Liver (tissue), 9 donors: ENCODE data around the gene MYH14. TPM values are rescaled to one million over a fixed set of nuclear protein-coding genes. Genes with fewer than 3 reads are reported as not detected.

Source experiments
- DNase-seq: peaks from one replicate; pipeline ENCODE4 v3.0.0-alpha.2; 2017; ENCODE audit warnings: low spot score
- H3K27ac ChIP-seq, 2 donors: one replicate each; pipeline ENCODE4 v1.7.0; 2013; ENCODE audit warnings: inconsistent platforms in 2 of 2, low read length in 2 of 2, control low read depth in 1 of 2, low read depth in 1 of 2, mild to moderate bottlenecking in 1 of 2
- H3K27me3 ChIP-seq, 4 donors: one replicate each; pipeline versions ENCODE4 v1.6.1 to v1.7.0; 2013; ENCODE audit warnings: low read length in 3 of 4, inconsistent platforms in 1 of 4, mild to moderate bottlenecking in 1 of 4, moderate library complexity in 1 of 4; ENCODE audit not compliant: control insufficient read depth in 4 of 4, insufficient read depth in 4 of 4
- H3K36me3 ChIP-seq, 4 donors: one replicate each; pipeline versions ENCODE4 v1.6.1 to v1.7.0; 2013; ENCODE audit warnings: low read length in 3 of 4, mild to moderate bottlenecking in 3 of 4, low read depth in 1 of 4, moderate library complexity in 1 of 4; ENCODE audit not compliant: control insufficient read depth in 4 of 4, insufficient read depth in 3 of 4
- H3K4me1 ChIP-seq, 4 donors: one replicate each; pipeline versions ENCODE4 v1.6.1 to v1.7.0; 2013; ENCODE audit warnings: low read length in 3 of 4, mild to moderate bottlenecking in 3 of 4, moderate library complexity in 1 of 4; ENCODE audit not compliant: control insufficient read depth in 4 of 4, insufficient read depth in 4 of 4
- H3K4me3 ChIP-seq, 3 donors: one replicate each; pipeline versions ENCODE4 v1.6.1 to v1.7.0; 2013; ENCODE audit warnings: low read length in 3 of 3, control low read depth in 1 of 3, low read depth in 1 of 3, mild to moderate bottlenecking in 1 of 3
- H3K9ac ChIP-seq, 2 donors: one replicate each; pipeline ENCODE4 v1.7.0; 2013; ENCODE audit warnings: low read length in 2 of 2, mild to moderate bottlenecking in 2 of 2, moderate library complexity in 2 of 2, control low read depth in 1 of 2, low read depth in 1 of 2
- H3K9me3 ChIP-seq, 4 donors: one replicate each; pipeline versions ENCODE4 v1.6.1 to v1.7.0; 2013; ENCODE audit warnings: low read length in 3 of 4; ENCODE audit not compliant: control insufficient read depth in 4 of 4
- ATF3 ChIP-seq: IDR thresholded peaks from 2 replicates; pipeline ENCODE4 v1.6.1; 2016; ENCODE audit warnings: antibody characterized with exemption
- CTCF ChIP-seq: fragments of 150-350 bp; IDR thresholded peaks from 2 replicates; pipeline ENCODE4 v1.5.1; 2017; ENCODE audit warnings: improper control_type of control experiment, low read depth, low read length; ENCODE audit not compliant: missing input control
- EGR1 ChIP-seq, 2 donors: IDR thresholded peaks; 2 replicates each; pipeline ENCODE4 v1.6.1; 2016 to 2018; ENCODE audit warnings: antibody characterized with exemption in 2 of 2, low read depth in 2 of 2
- FOXA1 ChIP-seq: IDR thresholded peaks from 2 replicates; pipeline ENCODE4 v1.6.1; 2016; ENCODE audit warnings: antibody characterized with exemption
- FOXA2 ChIP-seq: IDR thresholded peaks from 2 replicates; pipeline ENCODE4 v1.6.1; 2016; ENCODE audit warnings: antibody characterized with exemption
- GABPA ChIP-seq, 2 donors: IDR thresholded peaks in 1 of 2; conservative IDR thresholded peaks in 1 of 2; 2 replicates each; pipeline ENCODE4 v1.6.1; 2016; ENCODE audit warnings: antibody characterized with exemption in 2 of 2, mild to moderate bottlenecking in 1 of 2, moderate library complexity in 1 of 2
- HNF4A ChIP-seq, 2 donors: conservative IDR thresholded peaks; 2 replicates each; pipeline ENCODE4 v1.6.1; 2016; ENCODE audit warnings: antibody characterized with exemption in 2 of 2, mild to moderate bottlenecking in 2 of 2
- HNF4G ChIP-seq: IDR thresholded peaks from 2 replicates; pipeline ENCODE4 v1.6.1; 2016; ENCODE audit warnings: antibody characterized with exemption
- JUND ChIP-seq, 2 donors: IDR thresholded peaks; 2 replicates each; pipeline ENCODE4 v1.6.1; 2016; ENCODE audit warnings: antibody characterized with exemption in 2 of 2
- MAX ChIP-seq: IDR thresholded peaks from 2 replicates; pipeline ENCODE4 v1.6.1; 2016; ENCODE audit warnings: antibody characterized with exemption
- NR2F2 ChIP-seq: IDR thresholded peaks from 2 replicates; pipeline ENCODE4 v1.6.1; 2016; ENCODE audit warnings: antibody characterized with exemption
- RAD21 ChIP-seq, 2 donors: IDR thresholded peaks; 2 replicates each; pipeline ENCODE4 v1.6.1; 2016; ENCODE audit warnings: antibody characterized with exemption in 2 of 2, mild to moderate bottlenecking in 2 of 2
- REST ChIP-seq: IDR thresholded peaks from 2 replicates; pipeline ENCODE4 v1.6.1; 2016; ENCODE audit warnings: antibody characterized with exemption, mild to moderate bottlenecking
- RXRA ChIP-seq, 2 donors: IDR thresholded peaks; 2 replicates each; pipeline ENCODE4 v1.6.1; 2017 to 2018; ENCODE audit warnings: antibody characterized with exemption in 2 of 2, mild to moderate bottlenecking in 1 of 2
- SP1 ChIP-seq: IDR thresholded peaks from 2 replicates; pipeline ENCODE4 v1.6.1; 2018; ENCODE audit warnings: antibody characterized with exemption, mild to moderate bottlenecking
- TAF1 ChIP-seq: conservative IDR thresholded peaks from 2 replicates; pipeline ENCODE4 v1.6.1; 2016; ENCODE audit warnings: antibody characterized with exemption, mild to moderate bottlenecking
- YY1 ChIP-seq: IDR thresholded peaks from 2 replicates; pipeline ENCODE4 v1.6.1; 2016; ENCODE audit warnings: antibody characterized with exemption, mild to moderate bottlenecking
- WGBS: extraction: QIAGEN DNeasy Blood & Tissue Kit; methylation state at CpG from one replicate; pipeline ENCODE4 v1.1.7; 2013; 5-methylcytosine and 5-hydroxymethylcytosine counted together
- polyA plus RNA-seq, 2 donors: library from polyadenylated mRNA; stranded (reverse) in 1 of 2; unstranded in 1 of 2; fragments of 200-250 nt in 1 of 2; fragments of >200 nt in 1 of 2; fragmentation: Nextera tagmentation in 1 of 2; extraction: Ambion mirVana in 1 of 2; gene quantifications; one replicate each; pipeline versions ENCODE4 v1.2.1 to v1.2.3, GENCODE V29; 2013 to 2015
- total RNA-seq, 2 donors: library from RNA; depleted of rRNA; stranded (reverse); fragments of >200 nt; gene quantifications; one replicate each; pipeline ENCODE4 v1.2.3, GENCODE V29; 2014
- TF ChIP-seq, protein P1 (sequence below): IDR thresholded peaks from 2 replicates; pipeline ENCODE4 v1.6.1; 2016; ENCODE audit warnings: antibody characterized with exemption
- donor health status: healthy.
- donor health status: healthy.
- donor health status: healthy.
- donor health status: healthy.
- donor health status: healthy.

Gene MYH14
- total and polyA plus RNA-seq, 4 donors: 12.4 to 37.5 (median 25.5) TPM

DNA sequence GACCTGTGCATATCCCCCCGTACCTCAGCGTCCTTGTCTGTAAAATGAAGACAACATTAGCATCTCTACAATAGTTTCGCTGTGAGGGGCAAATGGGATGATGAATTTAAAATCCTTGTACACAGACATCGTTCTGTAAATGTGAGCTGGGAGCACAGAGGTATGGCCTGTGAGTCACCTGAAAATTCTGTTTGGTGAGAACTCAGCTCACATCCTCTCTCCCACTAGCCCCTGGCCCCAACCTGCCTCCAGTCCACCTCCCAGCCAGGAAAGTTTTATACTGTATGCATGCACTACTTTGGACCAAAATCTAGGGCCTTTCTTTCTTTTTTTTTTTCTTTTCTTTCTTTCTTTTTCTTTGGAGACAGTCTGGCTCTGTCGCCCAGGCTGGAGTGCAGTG, 31.7 kb upstream of the MYH14 start:
- Histone ChIP-seq H3K27ac (no peak overlapping the region), H3K9ac (no peak overlapping the region), H3K27me3 (peaks cover 0 to 8% (median 0%) of the 10 kb centered on the region in 4 donors), H3K9me3 (peaks cover 0 to 1% (median 0%) of the 10 kb centered on the region in 4 donors), H3K36me3 (no peaks in the 10 kb centered on the region), H3K4me3 (no peak overlapping the region), H3K4me1 (no peaks in the 10 kb centered on the region)
- DNase-seq: no peak
- no peak for TF ChIP-seq HNF4G
- TF ChIP-seq REST: no peak
- no peak for TF ChIP-seq FOXA2
- TF ChIP-seq GABPA (IDR thresholded peaks at IDR 0.05 in 1 of 2, conservative IDR thresholded peaks at IDR 0.05 in 1 of 2): no peak
- no peak for TF ChIP-seq JUND (IDR thresholded peaks at IDR 0.05)
- no peak for TF ChIP-seq NR2F2
- TF ChIP-seq HNF4A (conservative IDR thresholded peaks at IDR 0.05): no peak
- no peak for TF ChIP-seq SP1
- no peak for TF ChIP-seq CTCF
- no peak for TF ChIP-seq RXRA (IDR thresholded peaks at IDR 0.05)
- TF ChIP-seq, protein P1, sequence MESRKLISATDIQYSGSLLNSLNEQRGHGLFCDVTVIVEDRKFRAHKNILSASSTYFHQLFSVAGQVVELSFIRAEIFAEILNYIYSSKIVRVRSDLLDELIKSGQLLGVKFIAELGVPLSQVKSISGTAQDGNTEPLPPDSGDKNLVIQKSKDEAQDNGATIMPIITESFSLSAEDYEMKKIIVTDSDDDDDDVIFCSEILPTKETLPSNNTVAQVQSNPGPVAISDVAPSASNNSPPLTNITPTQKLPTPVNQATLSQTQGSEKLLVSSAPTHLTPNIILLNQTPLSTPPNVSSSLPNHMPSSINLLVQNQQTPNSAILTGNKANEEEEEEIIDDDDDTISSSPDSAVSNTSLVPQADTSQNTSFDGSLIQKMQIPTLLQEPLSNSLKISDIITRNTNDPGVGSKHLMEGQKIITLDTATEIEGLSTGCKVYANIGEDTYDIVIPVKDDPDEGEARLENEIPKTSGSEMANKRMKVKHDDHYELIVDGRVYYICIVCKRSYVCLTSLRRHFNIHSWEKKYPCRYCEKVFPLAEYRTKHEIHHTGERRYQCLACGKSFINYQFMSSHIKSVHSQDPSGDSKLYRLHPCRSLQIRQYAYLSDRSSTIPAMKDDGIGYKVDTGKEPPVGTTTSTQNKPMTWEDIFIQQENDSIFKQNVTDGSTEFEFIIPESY: no peak
- no peak for TF ChIP-seq MAX
- TF ChIP-seq YY1: no peak
- TF ChIP-seq TAF1: no peak
- no peak for TF ChIP-seq FOXA1
- WGBS: 94% methylated on average over 5 of the region's 5 CpGs

DNA sequence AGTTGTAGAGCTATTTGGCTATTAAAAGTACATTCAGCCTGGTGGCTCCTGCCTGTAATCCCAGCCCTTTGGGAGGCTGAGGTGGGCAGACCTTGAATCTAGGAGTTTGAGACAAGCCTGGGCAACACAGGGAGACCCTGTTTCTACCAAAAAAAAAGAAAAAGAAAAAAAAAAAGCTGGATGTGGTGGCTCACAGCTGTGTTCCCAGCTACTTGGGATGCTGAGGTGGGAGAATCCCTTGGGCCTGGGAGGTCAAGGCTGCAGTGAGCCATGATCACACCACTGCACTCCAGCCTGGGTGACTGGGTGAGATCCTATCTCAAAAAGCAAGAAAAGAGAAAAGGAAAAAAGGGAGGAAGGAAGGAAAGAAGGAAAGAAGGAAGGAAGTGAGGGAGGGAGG, 30.7 kb upstream of the MYH14 start:
- Histone ChIP-seq H3K27me3 (peaks cover 0 to 5% (median 0%) of the 10 kb centered on the region in 4 donors), H3K27ac (no peak overlapping the region), H3K9me3 (peaks cover 0 to 1% (median 0%) of the 10 kb centered on the region in 4 donors), H3K4me3 (no peak overlapping the region), H3K9ac (no peak overlapping the region), H3K4me1 (no peaks in the 10 kb centered on the region), H3K36me3 (no peaks in the 10 kb centered on the region)
- no peak for DNase-seq
- TF ChIP-seq FOXA2 (no peak), ATF3 (no peak), SP1 (no peak), YY1 (no peak), GABPA (IDR thresholded peaks at IDR 0.05 in 1 of 2, conservative IDR thresholded peaks at IDR 0.05 in 1 of 2) (no peak), HNF4G (no peak), JUND (IDR thresholded peaks at IDR 0.05) (no peak), NR2F2 (no peak), EGR1 (IDR thresholded peaks at IDR 0.05; ENCODE audit: low read depth in 2 of 2) (no peak), TAF1 (no peak), HNF4A (conservative IDR thresholded peaks at IDR 0.05) (no peak), RAD21 (IDR thresholded peaks at IDR 0.05) (no peak), REST (no peak), RXRA (IDR thresholded peaks at IDR 0.05) (no peak), FOXA1 (no peak)
- TF ChIP-seq, protein P1: no peak
